HG02642 (cell line): ENCODE results near the gene TRAF4.
A peak's percentile ranks its signal among the peaks of the same experiment; 100 is the strongest.

ENCODE experiments used
- ATAC-seq: cut with Tn5 transposase; IDR thresholded peaks from one replicate; pipeline ENCODE4 v1.9.1; 2021; ENCODE audit warnings: mild to moderate bottlenecking; ENCODE audit not compliant: unreplicated experiment, poor library complexity

TRAF4 gene, protein sequence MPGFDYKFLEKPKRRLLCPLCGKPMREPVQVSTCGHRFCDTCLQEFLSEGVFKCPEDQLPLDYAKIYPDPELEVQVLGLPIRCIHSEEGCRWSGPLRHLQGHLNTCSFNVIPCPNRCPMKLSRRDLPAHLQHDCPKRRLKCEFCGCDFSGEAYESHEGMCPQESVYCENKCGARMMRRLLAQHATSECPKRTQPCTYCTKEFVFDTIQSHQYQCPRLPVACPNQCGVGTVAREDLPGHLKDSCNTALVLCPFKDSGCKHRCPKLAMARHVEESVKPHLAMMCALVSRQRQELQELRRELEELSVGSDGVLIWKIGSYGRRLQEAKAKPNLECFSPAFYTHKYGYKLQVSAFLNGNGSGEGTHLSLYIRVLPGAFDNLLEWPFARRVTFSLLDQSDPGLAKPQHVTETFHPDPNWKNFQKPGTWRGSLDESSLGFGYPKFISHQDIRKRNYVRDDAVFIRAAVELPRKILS

DNA sequence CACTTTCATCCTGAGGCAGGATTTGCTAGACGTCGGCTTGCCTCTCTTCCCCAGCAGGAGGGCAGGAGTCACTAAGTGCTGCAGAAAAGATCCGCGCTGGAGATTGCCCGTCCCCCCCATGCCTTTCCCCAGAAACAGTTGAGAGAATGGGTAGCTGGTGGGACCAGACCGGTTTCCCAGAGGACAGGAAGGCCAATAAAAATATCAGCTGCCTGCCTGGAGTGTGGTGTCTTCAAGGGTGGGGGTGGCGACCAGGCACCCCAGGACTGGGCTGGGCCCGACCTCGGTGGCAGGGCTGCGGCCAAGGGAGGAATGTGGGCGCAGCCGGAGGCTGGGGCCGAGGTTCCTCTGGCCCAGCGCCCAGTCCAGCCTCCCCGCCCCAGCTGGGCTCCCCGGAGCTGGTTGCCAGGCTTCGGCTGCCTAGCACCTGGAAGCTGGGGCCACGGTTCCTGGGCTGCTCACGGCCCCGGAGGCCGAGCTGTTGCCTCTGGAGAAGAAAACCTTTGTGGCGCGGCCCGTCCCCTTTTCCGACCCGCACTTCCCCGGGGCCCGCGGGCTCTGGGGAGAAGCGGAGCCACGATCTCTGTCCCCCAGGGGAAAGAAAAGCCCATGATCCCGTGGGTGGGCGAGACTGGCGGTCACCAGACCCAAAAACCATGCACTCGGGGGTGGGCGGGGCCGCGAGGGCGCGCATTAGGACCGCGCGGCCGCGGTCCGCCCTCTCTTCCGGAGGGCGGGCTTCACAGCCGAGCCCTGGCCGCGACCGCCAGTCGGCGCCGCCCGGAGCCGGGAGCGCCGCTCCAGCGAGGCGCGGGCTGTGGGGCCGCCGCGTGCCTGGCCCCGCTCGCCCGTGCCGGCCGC lies at the start of gene TRAF4:
TSS of gene TRAF4 (plus strand) at position 769 of the 861 bp plus-strand sequence. CDS start 102 bp downstream, outside the sequence.
- peak; percentile 70 for ATAC-seq

DNA sequence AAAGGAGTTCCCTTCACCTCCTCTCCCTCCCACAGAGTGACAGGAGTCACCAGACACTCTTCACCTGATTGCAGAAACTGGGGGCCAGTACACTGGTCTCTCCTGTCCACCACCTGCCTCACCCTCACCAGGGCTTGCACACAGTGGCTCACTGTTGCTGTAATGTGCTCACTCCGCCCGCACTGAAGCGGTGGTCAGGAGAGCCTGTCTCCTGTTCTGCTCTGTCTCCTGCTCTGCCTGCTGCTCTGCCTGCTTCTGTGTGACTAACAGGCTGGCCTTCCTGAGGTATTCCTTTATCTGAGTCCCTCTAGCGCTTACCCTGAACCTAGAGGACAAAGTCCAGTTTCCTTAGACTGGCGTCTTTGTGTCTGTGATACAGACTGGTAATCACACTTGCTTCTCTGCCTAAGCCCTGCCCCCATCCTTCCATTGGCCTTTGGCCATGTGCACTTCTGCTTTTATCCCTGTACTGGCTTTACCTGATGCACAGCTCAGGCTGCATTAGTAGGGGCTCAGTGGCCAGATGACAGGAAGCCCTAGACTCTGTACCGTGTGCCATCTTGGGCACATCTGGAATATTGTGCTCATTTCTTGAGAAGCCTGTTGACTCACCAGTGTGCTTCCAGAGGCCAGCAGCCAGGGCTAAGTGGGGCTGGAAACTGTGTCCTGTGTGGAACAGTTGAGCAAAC lies 45.4 kb upstream of the TRAF4 start:
- no peak for ATAC-seq

DNA sequence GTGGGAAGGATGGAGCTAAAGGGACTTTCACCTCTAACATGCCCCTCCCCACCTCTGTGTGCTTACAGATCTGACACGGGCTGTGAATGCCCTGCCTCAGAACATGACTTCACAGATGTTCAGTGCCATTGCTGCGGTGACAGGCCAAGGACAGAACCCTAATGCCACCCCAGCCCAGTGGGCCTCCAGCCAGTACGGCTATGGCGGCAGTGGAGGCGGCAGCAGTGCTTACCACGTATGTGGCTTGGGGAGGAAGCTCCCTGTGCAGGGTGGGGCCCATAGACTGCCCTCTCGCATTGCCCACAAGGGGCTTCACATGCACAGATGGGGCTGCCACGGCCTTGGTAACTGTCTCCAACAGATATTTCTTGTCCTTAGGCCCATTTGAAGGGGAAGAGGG lies 43.5 kb upstream of the TRAF4 start:
- no peak for ATAC-seq

DNA sequence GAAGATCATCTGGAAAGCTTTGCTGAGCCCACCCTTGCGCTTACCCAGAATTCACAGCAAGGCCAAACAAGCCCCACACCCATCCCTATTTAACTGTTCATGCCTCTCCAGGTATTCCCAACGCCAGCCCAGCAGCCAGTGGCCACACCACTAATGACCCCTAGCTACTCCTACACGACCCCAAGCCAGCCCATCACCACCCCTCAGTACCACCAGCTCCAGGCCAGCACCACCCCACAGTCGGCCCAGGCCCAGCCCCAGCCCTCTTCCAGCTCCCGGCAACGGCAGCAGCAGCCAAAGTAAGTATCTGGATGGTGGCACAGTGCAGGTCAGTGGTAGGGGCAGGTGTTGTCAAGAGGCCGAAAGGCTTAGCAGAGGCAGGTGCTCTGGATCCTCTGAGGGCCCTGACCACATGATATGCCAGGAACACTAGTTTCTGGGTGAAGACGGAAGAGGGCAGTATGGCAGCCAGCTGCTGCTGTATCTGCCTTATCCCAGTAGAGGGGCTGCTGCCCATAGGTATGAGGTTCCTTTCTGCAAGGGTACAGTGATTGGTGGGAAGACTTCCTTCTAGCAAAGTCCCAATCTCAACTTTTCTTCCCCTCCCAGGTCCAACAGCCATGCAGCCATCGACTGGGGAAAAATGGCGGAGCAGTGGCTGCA lies 42.9 kb upstream of the TRAF4 start:
- no peak for ATAC-seq

DNA sequence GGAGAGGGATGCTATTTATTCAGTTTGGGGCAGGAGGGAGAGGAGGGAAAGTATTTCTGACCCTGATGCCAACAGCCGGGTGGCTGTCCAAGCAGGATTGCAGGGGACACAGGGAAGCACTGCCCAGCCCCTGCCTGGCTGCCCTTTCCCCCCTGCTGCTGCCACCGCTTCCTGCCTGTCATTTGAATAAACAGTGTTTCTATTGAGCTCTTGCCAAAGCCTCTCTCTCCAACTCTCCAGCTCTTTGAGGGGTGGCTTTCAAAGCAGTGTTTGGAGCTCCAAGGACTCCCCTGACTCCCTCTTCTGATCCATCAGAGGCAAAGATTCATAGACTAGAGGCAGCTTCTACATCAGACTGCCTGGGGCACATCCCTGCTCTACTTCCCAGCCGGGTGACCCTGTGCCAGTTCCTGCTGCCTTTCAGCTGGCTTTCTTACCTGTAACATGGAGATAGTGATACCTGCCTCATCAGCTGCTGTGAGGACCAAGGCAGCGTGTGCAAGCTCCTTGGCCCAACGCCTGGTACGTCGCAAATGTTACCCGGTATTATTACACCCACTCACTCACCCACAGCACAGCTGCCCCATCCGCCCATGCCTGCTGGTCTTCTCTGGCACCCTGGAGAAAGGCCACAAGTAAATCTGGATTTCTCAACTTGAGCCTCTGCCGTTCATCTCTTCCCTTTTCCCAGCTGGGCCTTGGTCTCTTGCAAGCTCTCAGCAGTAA lies 41.6 kb upstream of the TRAF4 start:
- ATAC-seq: no peak

DNA sequence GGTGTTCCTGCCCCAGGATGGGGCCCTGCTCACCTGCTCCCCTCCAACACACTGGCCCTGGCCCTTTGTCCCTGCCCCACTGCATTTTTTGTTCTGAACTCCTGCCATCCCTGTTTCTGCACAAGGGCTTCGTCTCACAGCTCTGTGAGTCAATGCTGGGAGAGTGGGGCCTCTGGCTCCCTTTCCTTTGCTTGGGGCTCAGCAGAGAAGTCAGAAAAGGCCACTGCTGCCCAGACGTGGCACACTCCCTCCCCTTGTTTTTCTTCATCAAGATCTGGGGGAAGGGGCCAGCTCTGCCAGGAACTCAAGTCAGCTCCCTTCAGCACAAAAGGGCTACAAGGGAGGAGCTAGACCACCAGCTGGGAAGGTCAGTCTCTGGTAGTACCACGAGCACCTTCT lies 41.1 kb upstream of the TRAF4 start:
- ATAC-seq: no peak

DNA sequence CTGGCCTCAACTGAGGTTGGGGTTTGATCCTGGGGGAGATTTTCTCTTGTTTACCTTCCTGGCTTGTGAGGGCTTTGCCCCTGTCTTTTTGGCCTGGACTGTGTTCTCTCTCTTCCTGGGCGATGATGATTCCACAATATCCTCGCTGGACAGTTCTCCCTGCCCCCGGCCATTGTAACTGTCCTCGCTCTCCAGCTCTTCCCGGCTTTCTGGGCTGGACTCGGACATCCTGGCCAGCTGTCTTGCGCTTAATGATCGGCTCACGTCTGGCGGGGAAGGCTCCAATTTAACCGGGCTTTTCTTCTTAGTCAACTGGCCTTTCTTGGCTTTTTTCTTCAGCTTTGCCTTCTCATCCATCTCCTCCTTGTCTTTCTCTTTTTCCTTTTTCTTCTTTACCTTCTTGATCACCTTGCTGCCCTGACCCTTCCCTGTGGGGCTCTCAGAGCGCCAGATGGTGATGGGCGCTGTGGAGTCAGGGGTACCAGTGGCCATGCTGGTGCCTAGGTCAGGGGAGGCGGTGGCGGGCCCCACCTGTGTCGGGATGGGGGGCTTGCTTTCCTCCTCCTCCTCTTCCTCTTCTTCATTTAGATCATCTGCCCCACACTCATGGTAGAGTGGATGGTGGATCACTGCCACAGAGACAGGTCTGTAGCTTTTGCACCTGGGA lies 40.1 kb upstream of the TRAF4 start:
- no peak for ATAC-seq

DNA sequence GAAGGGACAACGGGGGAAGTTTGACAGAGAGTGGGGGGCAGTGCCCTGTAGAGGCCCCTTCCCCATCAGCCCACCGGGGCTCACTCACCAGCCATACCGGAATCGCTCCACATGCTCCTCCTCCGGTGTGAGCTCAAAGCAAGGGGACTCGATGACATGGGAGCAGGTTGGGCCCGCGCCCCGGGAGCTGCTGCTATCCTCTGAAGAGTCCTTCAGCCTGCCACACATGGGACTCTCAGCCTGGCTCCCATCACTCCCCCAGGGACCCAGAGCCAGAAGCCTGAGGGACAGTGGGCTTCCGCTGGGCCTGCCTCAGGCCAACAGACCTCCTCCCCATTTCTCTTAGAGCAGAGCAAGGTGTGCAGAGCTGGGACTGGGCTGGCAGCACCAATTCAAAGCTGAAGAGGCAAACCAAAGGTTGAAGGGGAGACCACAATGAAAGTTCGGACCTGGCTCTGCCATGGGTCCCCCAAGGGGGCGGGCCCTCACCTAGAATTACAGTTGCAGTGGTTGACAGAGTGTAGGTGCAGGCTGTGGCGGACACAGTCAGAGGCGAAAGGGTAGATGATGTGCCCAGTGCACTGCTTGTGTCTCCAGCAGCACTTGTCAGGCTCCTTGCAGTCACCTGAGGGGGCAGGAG lies 39.5 kb upstream of the TRAF4 start:
- ATAC-seq: no peak

DNA sequence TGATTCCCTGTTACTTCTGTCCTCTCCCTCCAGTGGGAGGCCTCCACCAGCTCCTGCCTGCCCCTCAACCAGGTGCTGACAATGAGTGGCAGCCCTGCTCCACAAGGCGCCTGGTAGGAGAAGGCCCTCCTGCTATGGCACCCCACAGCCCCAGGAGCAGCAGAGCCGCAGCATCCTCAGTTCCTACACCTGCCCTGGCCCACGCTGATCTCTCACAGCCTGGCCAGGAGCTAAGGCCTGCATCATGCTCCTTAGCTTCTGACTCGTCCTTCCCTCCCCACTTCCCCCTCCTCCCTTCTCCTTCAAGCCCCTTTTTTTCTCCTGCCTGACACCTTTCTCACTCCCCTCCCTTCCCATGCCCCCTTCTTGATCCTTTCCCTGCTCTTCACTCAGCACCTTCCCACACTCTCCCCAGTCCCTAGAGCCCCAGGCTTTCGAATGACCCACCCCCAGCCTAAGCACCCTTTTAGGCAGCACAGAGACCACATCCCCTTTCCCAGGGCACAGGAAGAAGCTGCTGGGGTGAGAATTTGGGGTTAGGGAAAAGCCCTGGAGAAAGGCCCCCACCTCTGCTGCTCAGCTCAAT lies 38.6 kb upstream of the TRAF4 start:
- no peak for ATAC-seq

DNA sequence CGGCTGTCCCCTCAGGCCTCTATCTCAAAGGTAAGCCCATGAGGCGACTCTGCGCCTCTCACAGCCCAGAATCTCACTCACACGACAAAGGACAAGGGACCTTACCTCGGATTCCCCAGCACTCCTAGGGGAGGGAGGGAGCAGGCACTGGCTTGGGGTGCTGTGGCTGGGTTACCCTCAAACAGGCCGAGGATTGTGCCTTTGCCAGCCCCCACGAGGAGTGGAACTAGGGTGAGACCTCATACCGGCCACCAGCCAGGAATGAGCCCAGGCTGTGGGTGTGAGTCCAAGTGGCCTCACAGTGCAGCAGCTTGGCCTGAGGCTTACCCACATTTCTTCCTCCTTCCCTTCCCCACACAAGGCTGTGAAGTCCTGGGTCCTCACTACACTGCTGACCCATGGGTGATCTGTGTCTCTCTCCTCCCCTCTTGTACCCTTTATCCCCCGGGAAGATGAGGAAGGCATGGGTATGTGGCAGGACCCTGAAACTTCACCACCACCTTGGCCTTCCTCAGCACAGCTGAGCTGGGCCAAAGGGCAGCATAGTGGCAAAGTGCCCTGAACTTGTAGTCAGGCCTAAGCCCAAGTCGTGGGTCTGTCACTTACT lies 38.0 kb upstream of the TRAF4 start:
- no peak for ATAC-seq

DNA sequence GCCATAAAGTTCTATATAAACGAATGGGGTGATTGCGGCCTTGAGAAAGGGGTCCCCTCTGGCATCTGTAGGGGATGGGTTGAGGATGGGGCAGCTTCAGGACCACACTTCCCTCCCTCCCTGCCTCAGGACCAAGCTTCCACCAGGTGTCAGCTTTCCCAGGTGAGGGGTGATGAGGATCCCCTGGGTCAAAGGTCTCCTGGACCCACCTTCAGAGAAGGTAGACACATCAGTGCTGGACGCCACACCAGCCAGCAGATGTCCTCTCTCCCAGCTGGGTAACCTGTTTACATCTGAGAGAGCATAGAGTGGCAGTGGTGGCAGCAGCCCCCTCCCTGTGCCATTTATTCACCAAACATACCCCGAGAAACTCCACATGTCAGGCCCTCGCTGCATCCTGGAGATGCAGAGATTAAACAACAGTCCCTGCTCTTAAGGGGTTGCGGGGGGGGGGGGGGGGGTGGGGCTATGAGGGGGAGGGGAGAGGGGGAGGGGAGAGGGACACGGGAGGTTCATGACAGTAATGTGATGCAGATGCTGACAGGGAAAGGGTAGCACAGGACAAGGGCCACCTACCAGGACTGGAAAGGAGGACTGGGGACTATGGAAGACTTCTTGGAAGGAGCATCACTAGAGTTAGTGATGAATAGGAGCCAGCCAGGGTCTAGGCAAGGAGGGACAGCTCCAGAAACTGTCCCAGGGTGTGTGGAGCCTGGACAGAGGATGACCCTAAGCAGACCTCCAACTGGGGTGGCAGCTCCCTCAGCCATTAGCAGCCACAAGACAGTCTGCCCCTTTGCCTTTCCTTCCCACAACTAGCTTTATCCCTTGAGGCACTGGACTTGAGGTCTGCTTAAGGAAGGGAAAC lies 37.1 kb upstream of the TRAF4 start:
- no peak for ATAC-seq

DNA sequence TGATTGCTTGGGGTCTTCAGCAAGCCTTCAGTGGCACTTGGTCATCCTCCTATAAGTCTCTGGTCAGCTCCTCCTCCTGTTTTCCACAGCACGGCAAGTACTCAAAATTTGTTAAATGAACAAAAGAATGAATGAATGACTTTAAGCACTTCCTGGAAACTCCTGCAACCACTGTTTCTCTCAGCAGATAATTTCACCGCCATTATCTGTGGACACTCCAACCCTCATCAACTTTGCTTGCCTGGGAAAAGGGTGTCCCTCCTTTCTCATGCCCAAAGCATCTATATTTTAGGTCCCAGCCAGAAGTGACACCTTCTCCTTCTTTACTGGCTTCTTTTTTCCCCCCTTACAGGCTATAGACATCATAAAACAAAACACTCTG lies 36.5 kb upstream of the TRAF4 start:
- no peak for ATAC-seq

DNA sequence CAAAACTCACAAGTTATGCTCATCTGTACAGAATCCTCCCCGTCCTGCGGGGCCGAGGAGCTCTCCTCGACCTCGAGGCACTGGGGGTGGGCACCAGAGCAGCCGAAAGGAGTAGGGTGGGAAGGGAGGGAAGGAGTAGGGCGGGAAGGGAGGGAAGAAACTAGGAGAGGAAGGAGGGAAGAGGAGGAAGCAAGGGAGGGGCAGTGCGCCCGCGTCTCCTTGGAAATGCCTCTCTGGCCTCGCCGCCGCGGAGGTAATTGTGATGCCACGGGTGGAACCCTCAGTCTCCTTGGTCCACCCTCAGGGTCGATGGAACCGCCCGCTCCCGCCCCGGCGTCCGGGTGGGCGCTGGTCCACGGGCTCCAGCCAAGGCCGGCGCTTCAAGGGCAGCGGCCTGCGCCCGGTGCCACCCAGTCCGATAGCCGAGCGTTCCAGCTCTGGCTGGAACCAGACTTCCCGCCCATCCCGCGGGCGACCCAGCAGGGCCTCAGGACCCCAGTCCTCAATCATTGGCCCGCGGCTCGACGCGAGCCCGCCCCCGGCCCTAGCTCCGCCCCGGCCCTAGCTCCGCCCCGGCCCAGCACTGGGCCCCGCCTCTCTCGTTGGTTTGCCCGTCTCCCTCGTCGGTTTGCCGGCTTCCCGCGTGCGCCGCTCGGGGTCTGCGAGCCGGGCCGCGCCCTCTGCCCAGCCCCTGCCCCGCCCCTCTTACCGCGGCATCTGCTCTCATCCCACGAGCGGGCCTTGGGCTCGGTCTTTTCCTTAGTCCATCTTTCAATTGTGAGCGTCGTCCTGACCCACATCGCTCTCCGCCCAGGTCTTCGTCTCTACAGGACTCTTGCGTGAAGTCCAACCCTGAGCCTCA lies 32.7 kb upstream of the TRAF4 start:
- ATAC-seq: peak; percentile 83

DNA sequence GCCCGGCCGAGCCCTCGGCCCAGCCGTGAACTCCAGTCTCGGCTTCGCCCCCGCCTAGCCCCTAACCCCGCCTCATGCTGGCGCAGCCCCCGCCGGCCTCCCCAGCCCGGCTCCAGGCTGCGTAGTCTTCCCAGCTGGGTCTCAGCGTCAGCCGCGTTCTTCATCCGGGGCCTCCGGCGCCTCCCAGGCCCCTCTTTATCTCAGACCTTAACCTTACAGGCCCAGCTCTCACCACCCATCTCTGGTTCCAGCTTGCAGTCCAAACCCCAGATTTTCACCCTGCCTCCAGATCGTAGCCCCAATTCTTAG lies 32.1 kb upstream of the TRAF4 start, which contains the start of gene PROCA1:
TSS of gene PROCA1 (minus strand) at position 166 of the 309 bp plus-strand sequence. CDS start 228 bp downstream, outside the sequence.
- peak; percentile 38 for ATAC-seq

DNA sequence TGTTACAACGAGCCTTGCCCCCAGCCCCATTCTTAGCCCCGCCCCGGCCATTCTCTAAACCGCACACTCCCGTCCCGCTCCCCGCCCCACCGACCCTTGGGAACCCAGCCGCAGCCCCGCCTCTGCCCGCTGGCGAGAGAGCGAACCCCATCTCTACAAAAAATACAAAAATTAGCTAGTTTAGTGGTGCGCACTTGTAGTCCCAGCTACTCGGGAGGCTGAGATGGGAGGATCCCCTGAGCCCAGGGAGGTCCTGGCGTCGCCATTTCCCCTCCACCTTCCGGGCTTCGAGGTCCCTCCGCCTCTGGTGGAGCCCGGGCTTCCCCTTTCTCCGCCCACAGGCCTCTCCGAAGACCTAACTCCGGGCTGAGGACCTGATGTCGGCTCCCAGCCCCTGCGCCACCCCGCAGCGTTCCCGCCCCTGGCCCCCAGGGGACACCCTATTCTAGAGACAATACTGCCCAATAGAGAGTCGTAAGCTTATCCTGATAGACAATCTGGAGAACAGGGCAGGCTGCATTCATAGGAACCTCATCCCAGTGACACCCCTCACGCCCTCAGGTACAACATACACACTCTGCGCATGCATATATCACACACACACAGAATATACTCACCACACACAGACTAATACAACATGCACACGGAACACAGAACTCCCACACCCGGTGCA lies 31.6 kb upstream of the TRAF4 start:
- peak; percentile 21 for ATAC-seq
